GM21786 (cell line): ENCODE data around the gene ZNF146.
"Not testable (repeated sequence)": the region's sequence is repeated elsewhere in the genome, so short reads cannot be mapped to it uniquely, and the experiment has no call there.

ENCODE experiments used
- ATAC-seq: cut with Tn5 transposase; IDR thresholded peaks from one replicate; pipeline ENCODE4 v1.9.1; 2021; ENCODE audit not compliant: unreplicated experiment

The ZNF146 gene

GRCh38 chr19:36214386-36215275 lies at the start of gene ZNF146, which contains the start of gene ZNF565:
TSS of gene ZNF146 (plus strand) at chr19:36215106. CDS start at chr19:36236441, 21,335 bp downstream.
TSS of gene ZNF565 (minus strand) at chr19:36214665. CDS start at chr19:36201985, 12,680 bp downstream.
- peak; percentile 85 for ATAC-seq

GRCh38 chr19:36169084-36169760 lies 45.7 kb upstream of the ZNF146 start:
- ATAC-seq, result no peak

- no peak for ATAC-seq
Observed at GRCh38 chr19:36172852-36173251, 42.1 kb upstream of the ZNF146 start.

GRCh38 chr19:36173846-36174245 lies 41.1 kb upstream of the ZNF146 start:
- not testable (repeated sequence) for ATAC-seq

- ATAC-seq, result not testable (repeated sequence)
Observed at GRCh38 chr19:36179077-36179476, 35.8 kb upstream of the ZNF146 start.

GRCh38 chr19:36182612-36183244 lies 32.2 kb upstream of the ZNF146 start:
- no peak for ATAC-seq

GRCh38 chr19:36183245-36183628 lies 31.7 kb upstream of the ZNF146 start:
- no peak for ATAC-seq

- ATAC-seq, result not testable (repeated sequence)
Observed at GRCh38 chr19:36186722-36187121, 28.2 kb upstream of the ZNF146 start.

- no peak for ATAC-seq
Observed at GRCh38 chr19:36196249-36196648, 18.7 kb upstream of the ZNF146 start.

GRCh38 chr19:36198119-36198518 lies 16.8 kb upstream of the ZNF146 start:
- ATAC-seq, result no peak

- ATAC-seq, result no peak
Observed at GRCh38 chr19:36201684-36202083, 13.2 kb upstream of the ZNF146 start.

- ATAC-seq, result no peak
Observed at GRCh38 chr19:36203293-36203692, 11.6 kb upstream of the ZNF146 start.

- ATAC-seq, result no peak
Observed at GRCh38 chr19:36207605-36208252, 7.2 kb upstream of the ZNF146 start.

- ATAC-seq, result no peak
Observed at GRCh38 chr19:36209372-36209771, 5.5 kb upstream of the ZNF146 start.

- ATAC-seq, result no peak
Observed at GRCh38 chr19:36210497-36210896, 4.4 kb upstream of the ZNF146 start.

GRCh38 chr19:36212895-36213294 lies 2.0 kb upstream of the ZNF146 start:
- no peak for ATAC-seq

- ATAC-seq, result peak; percentile 14
Observed at GRCh38 chr19:36215276-36216123, 594 bp downstream of the ZNF146 start.

- no peak for ATAC-seq
Observed at GRCh38 chr19:36221474-36221873, 6.6 kb downstream of the ZNF146 start.

- ATAC-seq, result no peak
Observed at GRCh38 chr19:36222503-36222902, 7.6 kb downstream of the ZNF146 start.

- no peak for ATAC-seq
Observed at GRCh38 chr19:36225219-36225892, 10.4 kb downstream of the ZNF146 start.
